Measurements from ENCODE around the gene IFT27.

Gene IFT27

DNA sequence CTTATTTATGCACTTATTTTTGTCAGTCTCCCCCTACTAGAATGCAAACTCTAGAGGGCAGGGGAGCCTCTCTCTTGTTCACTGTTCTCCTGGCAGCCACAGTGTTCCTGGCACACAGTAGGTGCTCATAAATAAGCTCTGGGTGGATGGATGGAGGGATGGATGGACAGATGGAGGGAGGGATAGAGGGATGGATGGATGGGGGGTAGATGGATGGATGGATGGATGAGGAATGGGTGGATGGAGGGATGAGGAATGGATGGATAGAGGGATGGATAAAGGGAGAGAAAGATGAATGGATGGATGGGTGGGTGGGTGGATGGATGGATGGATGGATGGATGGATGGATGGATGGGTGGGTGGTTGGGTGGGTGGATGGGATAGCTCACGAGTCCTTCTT, 27.4 kb upstream of the IFT27 start:
- CTCF ChIA-PET, result interaction anchor here (1.0 to 2.0 kb wide), 5 partner anchors 15 to 174 kb away, joined by 3 to 6 read pairs (median 3); no protein-coding TSS in a partner anchor
- TF ChIP-seq CTCF (IDR thresholded peaks at IDR 0.05; ENCODE audit: insufficient read depth, low read length, missing control alignments), result no peak
- POLR2A ChIA-PET, result no interaction called here
- DNase-seq (ENCODE audit: low read depth, low spot score), result no peak
- no peak overlapping the region for H3K4me3 ChIP-seq (ENCODE audit: low read depth, low read length)

GRCh38 chr22:36798674-36799066, 22.8 kb upstream of the IFT27 start:
- CTCF ChIA-PET, result no interaction called here
- POLR2A ChIA-PET, result no interaction called here
- no peak overlapping the region for H3K4me3 ChIP-seq (ENCODE audit: low read depth, low read length)
- TF ChIP-seq CTCF (IDR thresholded peaks at IDR 0.05; ENCODE audit: insufficient read depth, low read length, missing control alignments), result no peak
- no peak for DNase-seq (ENCODE audit: low read depth, low spot score)

DNA sequence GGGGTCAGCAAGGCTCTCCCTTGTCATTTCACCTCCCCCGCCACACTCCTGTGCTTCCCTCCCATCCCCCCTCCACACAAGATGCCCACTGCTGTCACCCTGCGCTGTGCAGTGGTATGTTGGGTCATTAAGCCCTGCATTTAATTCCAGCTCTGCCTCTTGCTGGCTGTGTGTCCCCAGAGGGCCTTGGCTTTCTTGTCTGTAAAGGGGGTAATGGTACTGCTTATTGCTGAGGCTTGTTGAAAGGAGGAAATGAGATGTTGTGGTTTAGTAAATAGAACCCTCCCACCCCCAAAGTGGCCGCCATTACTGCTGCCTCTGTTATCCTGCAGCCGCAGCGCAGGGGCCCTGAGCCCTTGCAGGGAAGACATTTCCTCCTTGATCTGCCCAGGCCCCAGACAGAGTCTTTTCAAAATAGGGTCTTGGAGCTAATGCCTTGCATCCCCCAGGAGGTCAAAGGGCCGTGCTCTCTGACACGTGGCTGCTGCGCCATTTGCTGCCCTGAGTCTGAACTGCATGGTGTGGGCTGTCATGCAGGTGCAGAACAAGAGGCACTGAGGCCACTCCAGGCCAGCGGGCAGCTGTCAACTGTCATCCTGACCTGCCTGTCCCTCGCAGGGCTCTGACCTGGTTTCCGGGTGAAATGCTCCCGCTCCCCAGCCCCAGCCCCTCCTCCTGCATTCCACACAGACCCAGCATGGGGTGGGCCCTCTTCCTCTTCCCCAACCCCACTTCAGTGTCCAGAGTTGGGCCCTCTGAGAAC, 22.2 kb upstream of the IFT27 start:
- no peak overlapping the region for H3K4me3 ChIP-seq (ENCODE audit: low read depth, low read length)
- CTCF ChIA-PET, result no interaction called here

GRCh38 chr22:36797374-36797773, 21.5 kb upstream of the IFT27 start:
- H3K4me3 ChIP-seq (ENCODE audit: low read depth, low read length), result no peak overlapping the region
- CTCF ChIA-PET, result no interaction called here
- POLR2A ChIA-PET, result no interaction called here
- DNase-seq (ENCODE audit: low read depth, low spot score), result no peak
- no peak for TF ChIP-seq CTCF (IDR thresholded peaks at IDR 0.05; ENCODE audit: insufficient read depth, low read length, missing control alignments)

More for the DNA sequence above, 22.2 kb upstream of the IFT27 start:
- no peak for DNase-seq (ENCODE audit: low read depth, low spot score)
- POLR2A ChIA-PET, result no interaction called here
- no peak for TF ChIP-seq CTCF (IDR thresholded peaks at IDR 0.05; ENCODE audit: insufficient read depth, low read length, missing control alignments)

- CTCF ChIA-PET, result interaction anchor here (0.8 to 1.1 kb wide), 3 partner anchors 60 to 185 kb away, joined by 3 to 4 read pairs (median 3); no protein-coding TSS in a partner anchor
- no peak for TF ChIP-seq CTCF (IDR thresholded peaks at IDR 0.05; ENCODE audit: insufficient read depth, low read length, missing control alignments)
- POLR2A ChIA-PET, result interaction anchor here (1.1 kb wide), 1 partner anchor 21 kb away, joined by 3 read pairs; no protein-coding TSS in a partner anchor
- no peak overlapping the region for H3K4me3 ChIP-seq (ENCODE audit: low read depth, low read length)
- no peak for DNase-seq (ENCODE audit: low read depth, low spot score)
These were observed 20.7 kb upstream of the IFT27 start for GRCh38 chr22:36796552-36797175.

DNA sequence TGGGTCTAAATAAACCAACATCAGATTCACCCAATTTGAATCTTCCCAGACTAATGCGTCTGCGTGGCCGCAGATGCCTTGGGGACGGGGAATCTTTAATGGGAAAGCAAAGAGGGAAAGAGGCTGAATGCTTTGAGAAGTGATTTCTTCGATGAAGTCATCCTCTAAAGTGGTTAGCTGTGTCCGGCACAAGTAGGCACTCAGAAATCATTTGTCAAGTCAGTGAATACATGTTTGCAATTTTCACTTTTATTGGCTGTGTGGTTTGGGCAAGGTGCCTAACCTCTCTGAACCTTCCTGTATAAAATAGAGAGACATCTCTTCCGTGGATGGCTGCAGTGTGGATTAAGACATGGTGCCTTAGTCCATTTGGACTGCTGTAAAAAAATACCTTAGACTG, 19.7 kb upstream of the IFT27 start:
- ChIA-PET CTCF (interaction anchor here (1.1 kb wide), 1 partner anchor 14 kb away, joined by 3 read pairs; no protein-coding TSS in a partner anchor), POLR2A (no interaction called here)
- H3K4me3 ChIP-seq (ENCODE audit: low read depth, low read length), result no peak overlapping the region
- DNase-seq (ENCODE audit: low read depth, low spot score), result no peak
- TF ChIP-seq CTCF (IDR thresholded peaks at IDR 0.05; ENCODE audit: insufficient read depth, low read length, missing control alignments), result no peak
